ENCODE measurements around the gene ACTL6B. TPM values are rescaled to one million over a fixed set of nuclear protein-coding genes. Genes with fewer than 3 reads are reported as not detected.

Gene ACTL6B
- total and polyA plus RNA-seq, 9 of the 15 experiments (the other 6 are each of a cell fraction or from before 2014, with no cell fraction given), result not detected

GRCh38 chr7:100694098-100694745, 38.0 kb upstream of the ACTL6B start, which contains the start of gene GIGYF1 (continued):
- peak; percentile 88 for TF ChIP-seq MGA (IDR thresholded peaks at IDR 0.05)
- TF ChIP-seq ZNF431 (CRISPR knock-in tag; IDR thresholded peaks at IDR 0.05), result no peak
- TF ChIP-seq GATAD2B (IDR thresholded peaks at IDR 0.05; ENCODE audit: borderline replicate concordance), result 0 out of 2 replicates have a peak, but pooled peaks have one; percentile 31
- TF ChIP-seq RCOR1 (IDR thresholded peaks at IDR 0.05; ENCODE audit: borderline replicate concordance in 1 of 2, low read depth in 2 of 2, low read length in 2 of 2), result peak in 1 of 2 experiments; percentile 49; a peak in 1 of 4 replicates
- TF ChIP-seq ZNF445 (CRISPR knock-in tag; IDR thresholded peaks at IDR 0.05; ENCODE audit: low read depth), result no peak
- TF ChIP-seq HDAC2 (IDR thresholded peaks at IDR 0.05), result peak; percentile 30; the same call in 1 of the 2 replicates
- TF ChIP-seq, protein P1, sequence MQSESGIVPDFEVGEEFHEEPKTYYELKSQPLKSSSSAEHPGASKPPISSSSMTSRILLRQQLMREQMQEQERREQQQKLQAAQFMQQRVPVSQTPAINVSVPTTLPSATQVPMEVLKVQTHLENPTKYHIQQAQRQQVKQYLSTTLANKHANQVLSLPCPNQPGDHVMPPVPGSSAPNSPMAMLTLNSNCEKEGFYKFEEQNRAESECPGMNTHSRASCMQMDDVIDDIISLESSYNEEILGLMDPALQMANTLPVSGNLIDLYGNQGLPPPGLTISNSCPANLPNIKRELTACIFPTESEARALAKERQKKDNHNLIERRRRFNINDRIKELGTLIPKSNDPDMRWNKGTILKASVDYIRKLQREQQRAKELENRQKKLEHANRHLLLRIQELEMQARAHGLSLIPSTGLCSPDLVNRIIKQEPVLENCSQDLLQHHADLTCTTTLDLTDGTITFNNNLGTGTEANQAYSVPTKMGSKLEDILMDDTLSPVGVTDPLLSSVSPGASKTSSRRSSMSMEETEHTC (IDR thresholded peaks at IDR 0.05), result peak; percentile 45; the same call in 1 of the 2 replicates
- TF ChIP-seq TAF1 (IDR thresholded peaks at IDR 0.05; ENCODE audit: control insufficient read depth, extremely low read depth, insufficient read depth, low read length, severe bottlenecking), result peak; percentile 32
- TF ChIP-seq ELF2 (CRISPR knock-in tag; IDR thresholded peaks at IDR 0.05), result no peak
- TF ChIP-seq, protein P2, sequence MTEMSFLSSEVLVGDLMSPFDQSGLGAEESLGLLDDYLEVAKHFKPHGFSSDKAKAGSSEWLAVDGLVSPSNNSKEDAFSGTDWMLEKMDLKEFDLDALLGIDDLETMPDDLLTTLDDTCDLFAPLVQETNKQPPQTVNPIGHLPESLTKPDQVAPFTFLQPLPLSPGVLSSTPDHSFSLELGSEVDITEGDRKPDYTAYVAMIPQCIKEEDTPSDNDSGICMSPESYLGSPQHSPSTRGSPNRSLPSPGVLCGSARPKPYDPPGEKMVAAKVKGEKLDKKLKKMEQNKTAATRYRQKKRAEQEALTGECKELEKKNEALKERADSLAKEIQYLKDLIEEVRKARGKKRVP (CRISPR knock-in tag; IDR thresholded peaks at IDR 0.05), result no peak
- TF ChIP-seq JUN (IDR thresholded peaks at IDR 0.05; ENCODE audit: borderline replicate concordance, low read depth, low read length), result 0 out of 2 replicates have a peak, but pooled peaks have one; percentile 18
- no peak for TF ChIP-seq JUN (CRISPR knock-in tag; IDR thresholded peaks at IDR 0.05; ENCODE audit: borderline replicate concordance)
- 0 out of 2 replicates have a peak, but pooled peaks have one; percentile 66 for TF ChIP-seq RNF2 (IDR thresholded peaks at IDR 0.05)
- TF ChIP-seq HLTF (IDR thresholded peaks at IDR 0.05), result no peak

All from K562 (cell line).